Transverse colon (tissue), 4 donors: ENCODE measurements around the gene COL13A1. TPM values are rescaled to one million over a fixed set of nuclear protein-coding genes. Genes with fewer than 3 reads are reported as not detected.

Experiments used
- DNase-seq: peaks from one replicate; pipeline ENCODE4 v3.0.0-alpha.2; 2019
- H3K27ac ChIP-seq, 4 donors: fragments of 200-600 bp; sonication (generic); 2 replicates each; pipeline ENCODE4 v1.5.1; 2016 to 2018; ENCODE audit warnings: inconsistent platforms in 4 of 4
- H3K27me3 ChIP-seq: fragments of 200-600 bp; sonication (generic); 2 replicates; pipeline ENCODE4 v1.5.1; 2017; ENCODE audit warnings: inconsistent platforms
- H3K36me3 ChIP-seq, 4 donors: fragments of 200-600 bp; sonication (generic); 2 replicates each; pipeline ENCODE4 v1.5.1; 2017 to 2019; ENCODE audit warnings: inconsistent platforms in 4 of 4
- H3K4me1 ChIP-seq, 4 donors: fragments of 200-600 bp; sonication (generic); 2 replicates each; pipeline ENCODE4 v1.5.1; 2017 to 2020; ENCODE audit warnings: inconsistent platforms in 4 of 4
- H3K4me3 ChIP-seq, 4 donors: fragments of 200-600 bp; sonication (generic); 1 replicate in 1 of 4; 2 replicates in 3 of 4; pipeline versions ENCODE4 v1.5.1 to v1.6.1; 2017 to 2019; ENCODE audit warnings: inconsistent platforms in 4 of 4
- H3K9me3 ChIP-seq, 2 donors: fragments of 200-600 bp; sonication (generic); 2 replicates each; pipeline ENCODE4 v1.5.1; 2017 to 2019; ENCODE audit warnings: inconsistent platforms in 2 of 2
- EP300 ChIP-seq: sonication (generic); formaldehyde crosslinking; IDR thresholded peaks from one replicate; pipeline ENCODE4 v1.6.1; 2017; ENCODE audit warnings: antibody characterized with exemption, low read depth
- POLR2A ChIP-seq: fragments of 450-650 bp; IDR thresholded peaks from one replicate; pipeline ENCODE4 v1.6.1; 2016; ENCODE audit warnings: antibody characterized with exemption, mild to moderate bottlenecking, moderate library complexity
- POLR2AphosphoS5 ChIP-seq, 3 donors: sonication (generic); formaldehyde crosslinking; IDR thresholded peaks; one replicate each; pipeline ENCODE4 v1.6.1; 2016; ENCODE audit warnings: antibody characterized with exemption in 3 of 3
- WGBS, 2 donors: methylation state at CpG; one replicate each; pipeline ENCODE4 v1.1.5; 2018; ENCODE audit warnings: low coverage in 1 of 2; 5-methylcytosine and 5-hydroxymethylcytosine counted together
- in situ Hi-C, 4 donors: fragments of 200-750 bp; cut with MboI; loops; one replicate each; pipeline versions ENCODE4 v1.15.0 to v1.15.1; 2017; ENCODE audit warnings: low sequenced_read_pairs in 3 of 4, low pct_ligation_motif_present in 1 of 4, low pct_unique_long_range_greater_than_20kb in 1 of 4
- intact Hi-C: fragments of 100-400 bp; cut with DNase I; formaldehyde crosslinking; loops from one replicate; pipeline ENCODE4 v1.15.1; 2023; ENCODE audit warnings: low total_unique reads
- total RNA-seq, 4 donors: library from RNA; depleted of rRNA; stranded (reverse); fragments of >200 nt; gene quantifications; one replicate each; pipeline ENCODE4 v1.1.0, GENCODE V29; 2016
- TF ChIP-seq, protein P1 (sequence below), 5 experiments: fragments of 200-600 bp in 3 of 5; fragments of 450-650 bp in 2 of 5; sonication (generic) in 3 of 5; IDR thresholded peaks; 1 replicate in 2 of 5; 2 replicates in 3 of 5; pipeline ENCODE4 v1.5.1; 2016 to 2017; ENCODE audit warnings: antibody characterized with exemption in 5 of 5, inconsistent platforms in 3 of 5, mild to moderate bottlenecking in 2 of 5, moderate library complexity in 1 of 5

The COL13A1 gene
- total RNA-seq, 4 donors from 2014 or later = 0.68 to 8.2 (median 2.1) TPM

DNA sequence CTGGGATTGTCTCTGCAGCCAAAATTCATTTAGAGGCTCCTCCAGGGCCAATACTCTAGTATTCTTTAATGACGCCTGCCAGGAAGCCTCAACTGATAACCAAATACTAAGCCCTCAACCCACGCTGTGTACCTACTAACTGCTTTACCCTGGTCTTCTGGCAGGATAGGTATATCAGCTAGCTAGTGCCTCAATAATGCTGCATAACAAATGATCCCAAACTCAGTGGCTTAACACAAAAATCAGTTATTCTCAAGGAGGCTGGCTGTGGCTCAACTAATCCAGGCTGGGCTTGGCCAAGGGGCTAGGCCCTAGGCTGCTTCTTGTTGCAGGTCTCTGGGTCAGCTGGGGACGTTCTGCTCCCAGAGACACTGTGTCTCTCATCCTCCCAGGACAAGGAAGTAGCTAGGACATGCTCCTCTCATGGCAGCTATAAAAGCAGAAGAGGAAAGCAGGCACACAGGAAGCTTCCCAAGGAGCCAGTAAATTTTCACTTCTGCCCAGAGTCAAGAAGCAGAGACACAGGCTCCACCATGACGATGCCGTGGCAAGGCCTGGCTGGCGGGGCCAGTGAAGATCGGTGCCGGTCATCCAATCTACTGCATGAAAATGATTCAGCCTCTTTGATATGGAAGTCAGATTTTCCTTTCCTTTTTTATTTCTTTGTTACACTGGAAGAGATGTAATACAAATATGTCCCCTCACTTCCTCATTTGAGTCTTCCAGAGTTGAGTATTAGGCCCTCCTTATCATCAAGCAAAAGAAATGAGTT is 28.6 kb upstream of the COL13A1 start:
- no peak overlapping the region for H3K4me3 ChIP-seq
- 87 to 95% methylated on average over 4 to 8 of the region's 8 CpGs for WGBS, 2 donors
- TF ChIP-seq POLR2A = no peak
- TF ChIP-seq, protein P1, sequence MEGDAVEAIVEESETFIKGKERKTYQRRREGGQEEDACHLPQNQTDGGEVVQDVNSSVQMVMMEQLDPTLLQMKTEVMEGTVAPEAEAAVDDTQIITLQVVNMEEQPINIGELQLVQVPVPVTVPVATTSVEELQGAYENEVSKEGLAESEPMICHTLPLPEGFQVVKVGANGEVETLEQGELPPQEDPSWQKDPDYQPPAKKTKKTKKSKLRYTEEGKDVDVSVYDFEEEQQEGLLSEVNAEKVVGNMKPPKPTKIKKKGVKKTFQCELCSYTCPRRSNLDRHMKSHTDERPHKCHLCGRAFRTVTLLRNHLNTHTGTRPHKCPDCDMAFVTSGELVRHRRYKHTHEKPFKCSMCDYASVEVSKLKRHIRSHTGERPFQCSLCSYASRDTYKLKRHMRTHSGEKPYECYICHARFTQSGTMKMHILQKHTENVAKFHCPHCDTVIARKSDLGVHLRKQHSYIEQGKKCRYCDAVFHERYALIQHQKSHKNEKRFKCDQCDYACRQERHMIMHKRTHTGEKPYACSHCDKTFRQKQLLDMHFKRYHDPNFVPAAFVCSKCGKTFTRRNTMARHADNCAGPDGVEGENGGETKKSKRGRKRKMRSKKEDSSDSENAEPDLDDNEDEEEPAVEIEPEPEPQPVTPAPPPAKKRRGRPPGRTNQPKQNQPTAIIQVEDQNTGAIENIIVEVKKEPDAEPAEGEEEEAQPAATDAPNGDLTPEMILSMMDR (IDR thresholded peaks at IDR 0.05) = no peak
- TF ChIP-seq EP300 = no peak
- TF ChIP-seq POLR2AphosphoS5 (IDR thresholded peaks at IDR 0.05) = no peak
- no peak overlapping the region for H3K27ac ChIP-seq
- no peaks in the 10 kb centered on the region for H3K36me3 ChIP-seq
- peaks cover 0 to 9% (median 5%) of the 10 kb centered on the region in 4 donors for H3K4me1 ChIP-seq
- DNase-seq = no peak
- in situ Hi-C loops = no loop called here
- no peaks in the 10 kb centered on the region for H3K9me3 ChIP-seq
- no peaks in the 10 kb centered on the region for H3K27me3 ChIP-seq
- intact Hi-C loops = no loop called here

DNA sequence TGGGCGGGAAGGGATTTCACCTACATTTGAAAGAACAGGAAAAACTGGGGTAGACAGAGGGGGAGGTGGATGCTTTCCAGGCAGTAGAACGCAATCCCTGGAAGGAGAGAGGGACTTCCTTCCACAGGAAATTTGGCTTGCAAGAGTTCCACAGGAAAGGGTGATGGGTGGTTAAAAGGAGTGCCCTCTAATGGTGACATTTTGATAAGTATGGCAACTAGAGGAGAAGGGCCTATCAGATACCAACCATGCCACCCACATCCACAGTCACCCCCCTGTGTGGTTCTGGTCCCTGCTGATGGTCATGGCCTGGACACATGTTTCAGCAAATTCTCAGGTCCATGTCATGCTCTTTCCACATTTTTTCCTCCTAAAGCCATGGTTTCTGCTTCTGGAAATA is 27.1 kb upstream of the COL13A1 start:
- intact Hi-C loops = no loop called here
- H3K27ac ChIP-seq = no peak overlapping the region
- WGBS, 2 donors = 84 to 100% methylated on average over 1 to 2 of the region's 2 CpGs

DNA sequence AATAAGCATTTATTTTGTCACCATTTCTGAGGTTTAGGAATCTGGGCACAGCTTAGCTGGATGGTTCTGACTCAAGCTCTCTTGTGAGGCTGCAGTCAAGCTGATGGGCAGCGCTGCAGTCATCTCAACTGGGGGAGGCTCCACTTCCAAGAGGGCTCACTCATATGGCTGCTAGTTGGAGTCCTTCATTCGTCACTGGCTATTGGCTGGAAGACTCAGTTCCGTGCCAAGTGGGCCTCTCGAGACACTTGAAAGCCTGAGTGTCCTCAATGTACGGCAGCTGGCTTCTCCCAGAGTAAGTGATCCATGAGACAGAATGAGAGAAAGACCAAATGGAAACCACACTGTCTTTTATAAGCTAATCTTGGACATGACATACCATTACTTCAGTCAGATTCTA is 21.6 kb upstream of the COL13A1 start:
- in situ Hi-C loops (no loop called here), intact Hi-C loops (no loop called here)
- no peaks in the 10 kb centered on the region for H3K9me3 ChIP-seq
- H3K4me3 ChIP-seq = no peak overlapping the region
- 71% methylated on average over 5 of the region's 5 CpGs; no CpG with 5 or more reads in 1 of the 2 donors for WGBS, 2 donors
- H3K36me3 ChIP-seq = no peaks in the 10 kb centered on the region
- TF ChIP-seq POLR2A (no peak), EP300 (no peak), POLR2AphosphoS5 (IDR thresholded peaks at IDR 0.05) (no peak)
- TF ChIP-seq, protein P1 (IDR thresholded peaks at IDR 0.05) = no peak
- DNase-seq = no peak
- no peaks in the 10 kb centered on the region for H3K4me1 ChIP-seq
- peaks cover 8% of the 10 kb centered on the region for H3K27me3 ChIP-seq
- H3K27ac ChIP-seq = no peak overlapping the region

More for the DNA sequence above, 27.1 kb upstream of the COL13A1 start:
- in situ Hi-C loops = no loop called here
- Histone ChIP-seq H3K9me3 (no peaks in the 10 kb centered on the region), H3K36me3 (no peaks in the 10 kb centered on the region), H3K27me3 (no peaks in the 10 kb centered on the region), H3K4me3 (no peak overlapping the region), H3K4me1 (peaks cover 0 to 3% (median under 1%) of the 10 kb centered on the region in 4 donors)
- TF ChIP-seq POLR2AphosphoS5 (IDR thresholded peaks at IDR 0.05) (no peak), POLR2A (no peak)
- DNase-seq = no peak

DNA sequence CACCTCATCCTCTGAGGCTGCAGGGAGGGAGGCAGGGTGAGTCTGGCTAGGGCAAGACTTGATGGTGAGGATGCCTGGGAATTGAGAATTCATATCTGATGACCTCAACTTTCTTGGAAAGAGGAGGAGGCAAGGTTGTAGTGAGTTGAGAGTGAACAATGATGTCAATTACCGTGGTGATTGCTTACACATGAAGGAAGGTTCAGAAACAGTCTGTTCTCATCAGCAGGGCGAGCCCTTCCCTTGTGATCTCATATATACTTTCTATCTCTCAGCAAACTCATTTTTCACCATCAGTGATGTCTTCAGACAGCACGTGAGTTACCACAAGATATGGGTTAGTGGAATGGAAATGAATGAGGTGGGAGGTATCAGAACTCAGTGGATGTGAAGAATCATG is 20.1 kb upstream of the COL13A1 start:
- no peak overlapping the region for H3K4me3 ChIP-seq
- in situ Hi-C loops = no loop called here
- DNase-seq = no peak
- 24 to 53% methylated on average over 2 to 3 of the region's 3 CpGs for WGBS, 2 donors
- H3K4me1 ChIP-seq = no peaks in the 10 kb centered on the region
- H3K27ac ChIP-seq = no peak overlapping the region
- no peaks in the 10 kb centered on the region for H3K36me3 ChIP-seq
- TF ChIP-seq, protein P1 (IDR thresholded peaks at IDR 0.05) = no peak
- TF ChIP-seq EP300 (no peak), POLR2AphosphoS5 (IDR thresholded peaks at IDR 0.05) (no peak), POLR2A (no peak)
- H3K27me3 ChIP-seq = peaks cover 8% of the 10 kb centered on the region
- intact Hi-C loops = no loop called here
- H3K9me3 ChIP-seq = no peaks in the 10 kb centered on the region
